Spinal cord (tissue), 10 donors: ENCODE data around the gene SPSB4. TPM values are rescaled to one million over a fixed set of nuclear protein-coding genes. Genes with fewer than 3 reads are reported as not detected.
A peak's percentile ranks its signal among the peaks of the same experiment; 100 is the strongest.

Experiments
- DNase-seq, 6 donors: peaks; one replicate each; pipeline versions ENCODE4 v3.0.0 to v3.0.0-alpha.2; 2013 to 2015; ENCODE audit warnings: low spot score in 6 of 6, low read depth in 4 of 6
- H3K27ac ChIP-seq: one replicate; pipeline ENCODE4 v1.5.1; 2013; ENCODE audit warnings: low read depth, low read length, control low read depth
- H3K27me3 ChIP-seq: one replicate; pipeline ENCODE4 v1.6.1; 2013; ENCODE audit warnings: low read length; ENCODE audit not compliant: control insufficient read depth, insufficient read depth
- H3K36me3 ChIP-seq: one replicate; pipeline ENCODE4 v1.6.1; 2013; ENCODE audit warnings: low read length; ENCODE audit not compliant: control insufficient read depth, insufficient read depth
- H3K4me1 ChIP-seq: one replicate; pipeline ENCODE4 v1.6.1; 2013; ENCODE audit warnings: low read length; ENCODE audit not compliant: control insufficient read depth, insufficient read depth
- H3K4me3 ChIP-seq: one replicate; pipeline ENCODE4 v1.5.1; 2013; ENCODE audit warnings: low read depth, low read length, control low read depth
- H3K9me3 ChIP-seq: one replicate; pipeline ENCODE4 v1.6.1; 2013; ENCODE audit warnings: low read length; ENCODE audit not compliant: control insufficient read depth, insufficient read depth
- WGBS: methylation state at CpG from one replicate; pipeline ENCODE4 v1.1.5; 2013; ENCODE audit warnings: missing lambda C conversion rate; ENCODE audit not compliant: insufficient coverage; 5-methylcytosine and 5-hydroxymethylcytosine counted together
- polyA plus RNA-seq, 2 donors: library from polyadenylated mRNA; unstranded; fragments of 120-200 nt; gene quantifications; one replicate each; pipeline ENCODE4 v1.2.1, GENCODE V29; 2013; ENCODE audit not compliant: insufficient read length in 2 of 2
- total RNA-seq, 2 donors: library from RNA; depleted of rRNA in 1 of 2; stranded (reverse); fragments of 120-200 nt in 1 of 2; fragments of >200 nt in 1 of 2; gene quantifications; one replicate each; pipeline versions ENCODE4 v1.2.3 to v1.2.4, GENCODE V29; 2013 to 2014
- donor health status: healthy.

Gene SPSB4
- total and polyA plus RNA-seq, 4 donors = 5.3 to 22.8 (median 14.3) TPM

- Histone ChIP-seq H3K36me3 (no peaks in the 10 kb centered on the region), H3K27ac (no peak overlapping the region), H3K4me1 (peaks cover 49% of the 10 kb centered on the region), H3K9me3 (no peaks in the 10 kb centered on the region), H3K4me3 (no peak overlapping the region), H3K27me3 (no peaks in the 10 kb centered on the region)
- no peak for DNase-seq
- 100% methylated on average over 3 of the region's 3 CpGs for WGBS
These were observed 49.0 kb downstream of the SPSB4 start for GRCh38 chr3:141100112-141100511.

GRCh38 chr3:141100531-141101320 lies 49.6 kb downstream of the SPSB4 start:
- H3K27ac ChIP-seq = no peak overlapping the region
- H3K9me3 ChIP-seq = no peaks in the 10 kb centered on the region
- H3K4me1 ChIP-seq = peaks cover 46% of the 10 kb centered on the region
- no peaks in the 10 kb centered on the region for H3K27me3 ChIP-seq
- H3K36me3 ChIP-seq = no peaks in the 10 kb centered on the region
- WGBS = 74% methylated on average over 8 of the region's 8 CpGs
- DNase-seq = no peak
- H3K4me3 ChIP-seq = no peak overlapping the region

GRCh38 chr3:141102372-141102771 lies 51.2 kb downstream of the SPSB4 start:
- no peaks in the 10 kb centered on the region for H3K9me3 ChIP-seq
- no peak overlapping the region for H3K4me3 ChIP-seq
- DNase-seq = no peak
- WGBS = 100% methylated on average over 1 of the region's 1 CpG
- H3K27ac ChIP-seq = no peak overlapping the region
- H3K4me1 ChIP-seq = peaks cover 42% of the 10 kb centered on the region
- H3K36me3 ChIP-seq = no peaks in the 10 kb centered on the region
- no peaks in the 10 kb centered on the region for H3K27me3 ChIP-seq

GRCh38 chr3:141103067-141103466 lies 51.9 kb downstream of the SPSB4 start:
- no peak overlapping the region for H3K27ac ChIP-seq
- no peaks in the 10 kb centered on the region for H3K36me3 ChIP-seq
- no peak overlapping the region for H3K4me3 ChIP-seq
- H3K27me3 ChIP-seq = no peaks in the 10 kb centered on the region
- H3K9me3 ChIP-seq = no peaks in the 10 kb centered on the region
- no peak for DNase-seq
- 88% methylated on average over 1 of the region's 2 CpGs for WGBS
- peaks cover 46% of the 10 kb centered on the region for H3K4me1 ChIP-seq

- peaks cover 51% of the 10 kb centered on the region for H3K4me1 ChIP-seq
- no peak overlapping the region for H3K27ac ChIP-seq
- H3K36me3 ChIP-seq = no peaks in the 10 kb centered on the region
- H3K27me3 ChIP-seq = no peaks in the 10 kb centered on the region
- WGBS = 97% methylated on average over 3 of the region's 4 CpGs
- H3K4me3 ChIP-seq = no peak overlapping the region
- no peak for DNase-seq
- no peaks in the 10 kb centered on the region for H3K9me3 ChIP-seq
These were observed 52.4 kb downstream of the SPSB4 start for GRCh38 chr3:141103503-141103902.

- no peaks in the 10 kb centered on the region for H3K27me3 ChIP-seq
- no peaks in the 10 kb centered on the region for H3K36me3 ChIP-seq
- 53% methylated on average over 7 of the region's 12 CpGs for WGBS
- peaks cover 56% of the 10 kb centered on the region for H3K4me1 ChIP-seq
- peak in 1 of 6 donors; percentile 68 for DNase-seq
- no peak overlapping the region for H3K27ac ChIP-seq
- H3K9me3 ChIP-seq = no peaks in the 10 kb centered on the region
- H3K4me3 ChIP-seq = no peak overlapping the region
These were observed 53.1 kb downstream of the SPSB4 start for GRCh38 chr3:141104151-141104821.

- H3K9me3 ChIP-seq = peaks cover 4% of the 10 kb centered on the region
- H3K4me3 ChIP-seq = no peak overlapping the region
- H3K36me3 ChIP-seq = no peaks in the 10 kb centered on the region
- peaks cover 59% of the 10 kb centered on the region for H3K4me1 ChIP-seq
- H3K27me3 ChIP-seq = no peaks in the 10 kb centered on the region
- no peak overlapping the region for H3K27ac ChIP-seq
- WGBS = 48% methylated on average over 5 of the region's 7 CpGs
- peak in 5 of 6 donors; percentile 68 to 96 (median 80) for DNase-seq
These were observed 54.9 kb downstream of the SPSB4 start for GRCh38 chr3:141105828-141106628.

- H3K4me1 ChIP-seq = peaks cover 57% of the 10 kb centered on the region
- H3K36me3 ChIP-seq = no peaks in the 10 kb centered on the region
- H3K4me3 ChIP-seq = no peak overlapping the region
- H3K27ac ChIP-seq = no peak overlapping the region
- peaks cover 4% of the 10 kb centered on the region for H3K9me3 ChIP-seq
- no peaks in the 10 kb centered on the region for H3K27me3 ChIP-seq
- WGBS = no CpG with 5 or more reads among the region's 2 CpGs
- no peak for DNase-seq
These were observed 55.7 kb downstream of the SPSB4 start for GRCh38 chr3:141106842-141107241.

GRCh38 chr3:141108039-141108438 lies 56.9 kb downstream of the SPSB4 start:
- DNase-seq = peak in 2 of 6 donors; percentile 68 to 71
- H3K27ac ChIP-seq = no peak overlapping the region
- H3K4me1 ChIP-seq = peaks cover 55% of the 10 kb centered on the region
- no peak overlapping the region for H3K4me3 ChIP-seq
- H3K27me3 ChIP-seq = no peaks in the 10 kb centered on the region
- no peaks in the 10 kb centered on the region for H3K36me3 ChIP-seq
- H3K9me3 ChIP-seq = peaks cover 4% of the 10 kb centered on the region
- 39% methylated on average over 5 of the region's 6 CpGs for WGBS
